HCT116 (cell line): ENCODE results near the gene MACC1. TPM values are rescaled to one million over a fixed set of nuclear protein-coding genes. Genes with fewer than 3 reads are reported as not detected.

Experiments used
- ATAC-seq: fragments of 200-7000 bp; cut with Tn5 transposase; 2 replicates; pipeline ENCODE4 v1.9.1; 2020; ENCODE audit warnings: mild to moderate bottlenecking, moderate library complexity
- BruUV-seq: library from RNA; stranded (reverse); fragments of 400-500 nt; replicated peaks from 2 replicates; lab custom pipeline; 2021; lab: Mats Ljungman, UMichigan
- CTCF ChIA-PET: fragments of 300-600 bp; sonication (Branson Sonifier 250); formaldehyde crosslinking; loops from one replicate; lab custom pipeline; 2021; ENCODE audit warnings: antibody characterized with exemption; lab: Charles Lee
- POLR2A ChIA-PET: fragments of 300-600, 350-600 bp; sonication (Branson Sonifier 250); formaldehyde crosslinking; loops from one replicate; lab custom pipeline; 2021; ENCODE audit warnings: antibody characterized with exemption; lab: Charles Lee
- RAD21 ChIA-PET, 2 experiments: fragments of 300-600 bp; sonication (Branson Sonifier 250); formaldehyde crosslinking; loops; one replicate each; lab custom pipeline; 2023; ENCODE audit warnings: low total read pairs in 2 of 2; ENCODE audit not compliant: uncharacterized antibody in 2 of 2, unreplicated experiment in 2 of 2, low non-redundant PET in 1 of 2; lab: Charles Lee
- DNase-seq: peaks from one replicate; pipeline ENCODE4 v3.0.0-alpha.2; 2010; ENCODE audit warnings: low read depth, low spot score
- H2AFZ ChIP-seq: fragments of 200-600 bp; shearing (Covaris generic), sonication (generic); 2 replicates; pipeline ENCODE4 v1.6.1; 2017; ENCODE audit warnings: low read depth, mixed run types, mixed read lengths, antibody characterized with exemption, low read length; ENCODE audit not compliant: poor library complexity, severe bottlenecking
- H3K27ac ChIP-seq: 2 replicates; pipeline ENCODE4 v1.5.1; 2012; ENCODE audit warnings: low read depth, low read length
- H3K27me3 ChIP-seq: fragments of 200-600 bp; sonication (generic); 2 replicates; pipeline ENCODE4 v1.6.1; 2016; ENCODE audit warnings: mixed run types, low read length, mixed read lengths; ENCODE audit not compliant: insufficient read depth
- H3K36me3 ChIP-seq, 2 experiments: fragments of 200-500 bp in 1 of 2; fragments of 200-600 bp in 1 of 2; sonication (Bioruptor generic) in 1 of 2; sonication (generic) in 1 of 2; 2 replicates each; pipeline versions ENCODE4 v1.5.1 to v1.6.1; 2014 to 2016; ENCODE audit warnings: low read length in 2 of 2, inconsistent platforms in 1 of 2, mixed read lengths in 1 of 2, mixed run types in 1 of 2; ENCODE audit not compliant: insufficient read depth in 2 of 2, control insufficient read depth in 1 of 2
- H3K4me1 ChIP-seq, 2 experiments: fragments of 200-600 bp in 1 of 2; sonication (generic) in 1 of 2; 2 replicates each; pipeline versions ENCODE4 v1.5.1 to v1.6.1; 2012 to 2017; ENCODE audit warnings: low read length in 2 of 2, inconsistent platforms in 1 of 2, mild to moderate bottlenecking in 1 of 2, mixed read lengths in 1 of 2, mixed run types in 1 of 2, moderate library complexity in 1 of 2; ENCODE audit not compliant: insufficient read depth in 2 of 2, control insufficient read depth in 1 of 2
- H3K4me2 ChIP-seq: fragments of 200-600 bp; sonication (generic); 2 replicates; pipeline ENCODE4 v1.6.1; 2017; ENCODE audit warnings: mixed run types, low read length, mixed read lengths
- H3K4me3 ChIP-seq, 2 experiments: fragments of 200-600 bp in 1 of 2; sonication (generic) in 1 of 2; replicated peaks in 1 of 2; 2 replicates each; pipeline ENCODE4 v1.5.1; 2011 to 2016; ENCODE audit warnings: low read length in 2 of 2, control low read depth in 1 of 2, low read depth in 1 of 2, mild to moderate bottlenecking in 1 of 2, mixed read lengths in 1 of 2, mixed run types in 1 of 2
- H3K79me2 ChIP-seq: fragments of 200-600 bp; sonication (generic); 2 replicates; pipeline ENCODE4 v1.6.1; 2017; ENCODE audit warnings: mild to moderate bottlenecking, mixed run types, low read length, moderate library complexity, mixed read lengths; ENCODE audit not compliant: insufficient read depth
- H3K9ac ChIP-seq: fragments of 200-600 bp; sonication (generic); 2 replicates; pipeline ENCODE4 v1.6.1; 2016; ENCODE audit warnings: low read length, mixed read lengths
- H3K9me2 ChIP-seq: fragments of 200-600 bp; sonication (generic), shearing (Covaris generic); 2 replicates; pipeline ENCODE4 v1.6.1; 2017; ENCODE audit warnings: mixed run types, mild to moderate bottlenecking, moderate library complexity; ENCODE audit not compliant: insufficient read depth
- H3K9me3 ChIP-seq, 2 experiments: fragments of 200-500 bp in 1 of 2; fragments of 200-600 bp in 1 of 2; sonication (Bioruptor generic) in 1 of 2; sonication (generic) in 1 of 2; 2 replicates each; pipeline ENCODE4 v1.6.1; 2014 to 2017; ENCODE audit warnings: low read length in 2 of 2, mixed read lengths in 2 of 2, inconsistent platforms in 1 of 2, low read depth in 1 of 2, mild to moderate bottlenecking in 1 of 2, mixed run types in 1 of 2, moderate library complexity in 1 of 2; ENCODE audit not compliant: control insufficient read depth in 1 of 2, insufficient read depth in 1 of 2
- H4K20me1 ChIP-seq: fragments of 200-600 bp; sonication (generic), shearing (Covaris generic); 2 replicates; pipeline ENCODE4 v1.6.1; 2017; ENCODE audit warnings: mixed run types, mild to moderate bottlenecking, moderate library complexity; ENCODE audit not compliant: insufficient read depth
- CEBPB ChIP-seq: IDR thresholded peaks from 2 replicates; pipeline ENCODE4 v1.6.1; 2012; ENCODE audit warnings: low read depth
- CTCF ChIP-seq, 3 experiments: fragments of 200-600 bp in 1 of 3; sonication (generic) in 1 of 3; IDR thresholded peaks in 2 of 3; conservative IDR thresholded peaks in 1 of 3; 2 replicates each; pipeline ENCODE4 v1.5.1; 2012 to 2017; ENCODE audit warnings: low read depth in 2 of 3, low read length in 2 of 3, antibody characterized with exemption in 1 of 3, borderline replicate concordance in 1 of 3, control low read depth in 1 of 3, mild to moderate bottlenecking in 1 of 3, mixed read lengths in 1 of 3, mixed run types in 1 of 3, moderate library complexity in 1 of 3; ENCODE audit not compliant: insufficient read depth in 1 of 3
- EGR1 ChIP-seq: IDR thresholded peaks from 2 replicates; pipeline ENCODE4 v1.6.1; 2012; ENCODE audit warnings: low read depth
- ELF1 ChIP-seq: IDR thresholded peaks from 2 replicates; pipeline ENCODE4 v1.6.1; 2012; ENCODE audit warnings: low read depth, borderline replicate concordance
- FOSL1 ChIP-seq: IDR thresholded peaks from 2 replicates; pipeline ENCODE4 v1.6.1; 2012; ENCODE audit warnings: low read depth
- JUND ChIP-seq: IDR thresholded peaks from 2 replicates; pipeline ENCODE4 v1.6.1; 2012
- MAX ChIP-seq: IDR thresholded peaks from 2 replicates; pipeline ENCODE4 v1.6.1; 2012
- POLR2A ChIP-seq: IDR thresholded peaks from 2 replicates; pipeline ENCODE4 v1.7.0; 2011; ENCODE audit warnings: borderline replicate concordance; ENCODE audit not compliant: insufficient read depth, insufficient read length; ENCODE audit errors: extremely low read depth
- POLR2AphosphoS5 ChIP-seq: IDR thresholded peaks from 2 replicates; pipeline ENCODE4 v1.6.1; 2011; ENCODE audit warnings: mild to moderate bottlenecking, low read depth, low read length, moderate library complexity
- RAD21 ChIP-seq: IDR thresholded peaks from 2 replicates; pipeline ENCODE4 v1.6.1; 2012; ENCODE audit warnings: low read depth, mild to moderate bottlenecking
- REST ChIP-seq: IDR thresholded peaks from 2 replicates; pipeline ENCODE4 v1.6.1; 2012; ENCODE audit warnings: low read depth
- SIN3A ChIP-seq: IDR thresholded peaks from 2 replicates; pipeline ENCODE4 v1.6.1; 2012; ENCODE audit warnings: low read depth
- SP1 ChIP-seq: IDR thresholded peaks from 2 replicates; pipeline ENCODE4 v1.6.1; 2012; ENCODE audit warnings: low read depth
- TCF7L2 ChIP-seq: IDR thresholded peaks from 2 replicates; pipeline ENCODE4 v1.7.0; 2011; ENCODE audit warnings: borderline replicate concordance, inconsistent platforms; ENCODE audit not compliant: insufficient read depth, insufficient read length; ENCODE audit errors: extremely low read depth
- YY1 ChIP-seq: IDR thresholded peaks from 2 replicates; pipeline ENCODE4 v1.6.1; 2011; ENCODE audit warnings: low read length, low read depth, moderate library complexity, mild to moderate bottlenecking; ENCODE audit not compliant: insufficient replicate concordance; ENCODE audit errors: extremely low read depth
- ZBTB33 ChIP-seq: IDR thresholded peaks from 2 replicates; pipeline ENCODE4 v1.6.1; 2011; ENCODE audit warnings: mild to moderate bottlenecking, low read length, moderate library complexity; ENCODE audit not compliant: insufficient replicate concordance; ENCODE audit errors: extremely low read depth
- ZNF274 ChIP-seq: fragments of 200-500 bp; sonication (Bioruptor generic); IDR thresholded peaks from 2 replicates; pipeline ENCODE4 v1.6.1; 2014; ENCODE audit warnings: mild to moderate bottlenecking, low read depth, low read length, inconsistent platforms
- intact Hi-C: fragments of 100-400 bp; cut with micrococcal nuclease; formaldehyde crosslinking; loops from 2 replicates; pipeline ENCODE4 v1.10.0; 2022
- total RNA-seq: library from RNA; stranded (reverse); gene quantifications from one replicate; pipeline ENCODE4 v1.2.1, GENCODE V29; 2021; ENCODE audit not compliant: unreplicated experiment

Gene MACC1
- total RNA-seq, 1 experiment from 2014 or later, result 9.8 TPM

GRCh38 chr7:20136647-20137046, 80.5 kb downstream of the MACC1 start:
- H3K36me3 ChIP-seq, result no peaks in the 10 kb centered on the region
- BruUV-seq, result no TSS peak
- CTCF ChIA-PET, result no interaction called here
- no peak overlapping the region for H2AFZ ChIP-seq
- H3K4me2 ChIP-seq, result no peak overlapping the region
- H3K79me2 ChIP-seq, result no peaks in the 10 kb centered on the region
- H3K9me2 ChIP-seq, result no peaks in the 10 kb centered on the region
- H3K4me1 ChIP-seq, result no peaks in the 10 kb centered on the region
- POLR2A ChIA-PET, result no interaction called here
- TF ChIP-seq ELF1 (no peak), YY1 (no peak), SIN3A (no peak), POLR2A (no peak), JUND (no peak), CEBPB (no peak), MAX (no peak), POLR2AphosphoS5 (no peak), ZNF274 (no peak), CTCF (IDR thresholded peaks at IDR 0.05 in 2 of 3, conservative IDR thresholded peaks at IDR 0.05 in 1 of 3; ENCODE audit: borderline replicate concordance in 1 of 3, insufficient read depth in 1 of 3, low read depth in 2 of 3, low read length in 2 of 3) (no peak), RAD21 (no peak), EGR1 (no peak), TCF7L2 (no peak), REST (no peak), FOSL1 (no peak), ZBTB33 (no peak), SP1 (no peak)
- no peak overlapping the region for H3K27ac ChIP-seq
- RAD21 ChIA-PET, result no interaction called here
- H3K9me3 ChIP-seq, result no peaks in the 10 kb centered on the region
- no peaks in the 10 kb centered on the region for H3K27me3 ChIP-seq
- H3K4me3 ChIP-seq, result no peak overlapping the region
- ATAC-seq (no peak), DNase-seq (no peak)
- intact Hi-C loops, result no loop called here
- no peak overlapping the region for H3K9ac ChIP-seq
- no peaks in the 10 kb centered on the region for H4K20me1 ChIP-seq
